ENCODE results near the gene EVX2.

DNA sequence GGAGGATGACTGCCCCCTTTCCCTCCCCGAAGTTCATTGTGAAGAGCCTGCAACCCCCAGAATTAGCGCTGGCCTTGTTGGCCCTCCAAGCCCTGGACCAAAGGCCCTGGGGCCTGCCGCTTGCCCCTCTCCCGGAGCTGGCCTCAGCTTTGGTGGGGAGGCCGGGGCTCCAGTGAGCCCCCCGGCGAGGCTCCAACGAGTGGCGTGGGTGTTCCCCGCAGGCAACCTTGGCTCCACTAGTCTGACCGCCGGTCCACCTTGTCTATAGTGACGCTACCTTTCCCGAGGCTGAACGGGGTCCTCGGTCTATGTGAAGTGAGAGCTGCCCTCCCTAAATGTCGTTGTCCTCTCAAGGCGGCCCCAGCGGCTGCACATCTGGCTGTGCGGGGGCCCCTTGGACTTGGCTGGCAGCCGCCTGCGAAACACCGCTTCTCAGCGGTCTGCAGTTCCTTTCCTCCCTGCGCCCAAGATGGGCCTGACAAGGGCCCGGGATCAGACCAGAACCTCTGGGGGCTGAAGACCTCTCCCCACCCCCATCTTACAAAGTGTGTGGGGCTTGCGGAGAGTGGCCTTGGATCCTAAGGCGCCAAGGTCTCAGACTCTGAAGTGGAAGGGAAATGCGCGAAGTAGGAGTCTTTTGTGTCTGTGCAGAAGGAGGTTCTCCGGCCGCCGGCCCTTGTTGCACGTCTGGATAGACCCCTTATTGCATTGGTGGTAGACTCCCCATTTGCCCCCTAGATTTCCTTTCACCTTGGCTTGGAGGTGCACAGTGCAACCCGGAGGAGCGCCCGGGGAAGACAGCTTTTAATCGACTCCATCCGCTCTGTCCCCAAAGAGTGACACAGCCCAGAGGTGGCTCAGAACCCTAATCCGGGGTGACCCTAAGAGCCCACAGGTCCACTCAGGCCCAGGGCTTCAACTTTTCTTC, 28.9 kb upstream of the EVX2 start:
- TF ChIP-seq POLR2A (IDR thresholded peaks at IDR 0.05; ENCODE audit: extremely low read depth, insufficient read length) (no peak), CTCF (IDR thresholded peaks at IDR 0.05; ENCODE audit: low read depth, low read length) (no peak)
- TF ChIP-seq, protein P1, sequence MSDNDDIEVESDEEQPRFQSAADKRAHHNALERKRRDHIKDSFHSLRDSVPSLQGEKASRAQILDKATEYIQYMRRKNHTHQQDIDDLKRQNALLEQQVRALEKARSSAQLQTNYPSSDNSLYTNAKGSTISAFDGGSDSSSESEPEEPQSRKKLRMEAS (IDR thresholded peaks at IDR 0.05; ENCODE audit: low read depth, low read length) = no peak
